Kidney epithelial cell (primary cell): Measurements from ENCODE around the gene PPAT. TPM values are rescaled to one million over a fixed set of nuclear protein-coding genes. Genes with fewer than 3 reads are reported as not detected.

Experiments
- DNase-seq: peaks from one replicate; pipeline ENCODE4 v3.0.0-alpha.2; 2010; ENCODE audit warnings: low read depth
- H3K27me3 ChIP-seq: 2 replicates; pipeline ENCODE4 v1.6.0; 2011; ENCODE audit warnings: low read length; ENCODE audit not compliant: control insufficient read depth, insufficient read depth
- H3K36me3 ChIP-seq: 2 replicates; pipeline ENCODE4 v1.5.1; 2011; ENCODE audit warnings: low read length; ENCODE audit not compliant: control insufficient read depth, insufficient read depth
- H3K4me3 ChIP-seq: 2 replicates; pipeline ENCODE4 v1.5.1; 2011; ENCODE audit warnings: low read depth, mild to moderate bottlenecking, control low read depth, low read length
- total RNA-seq: library from RNA; depleted of rRNA; stranded (reverse); fragments of >200 nt; gene quantifications from 2 replicates; pipeline ENCODE4 v1.2.3, GENCODE V29; 2015
- TF ChIP-seq, protein P1 (sequence below): IDR thresholded peaks from 2 replicates; pipeline ENCODE4 v1.5.1; 2011; ENCODE audit warnings: mild to moderate bottlenecking, moderate library complexity, low read length, control low read depth, inconsistent platforms; ENCODE audit not compliant: insufficient read depth, poor library complexity, severe bottlenecking

The PPAT gene
- total RNA-seq, 1 donor from 2014 or later: 15.5 TPM

GRCh38 chr4:56348576-56348975 lies 86.8 kb downstream of the PPAT start:
- no peak overlapping the region for H3K4me3 ChIP-seq
- H3K36me3 ChIP-seq: no peaks in the 10 kb centered on the region
- no peak for DNase-seq
- no peaks in the 10 kb centered on the region for H3K27me3 ChIP-seq
- TF ChIP-seq, protein P1, sequence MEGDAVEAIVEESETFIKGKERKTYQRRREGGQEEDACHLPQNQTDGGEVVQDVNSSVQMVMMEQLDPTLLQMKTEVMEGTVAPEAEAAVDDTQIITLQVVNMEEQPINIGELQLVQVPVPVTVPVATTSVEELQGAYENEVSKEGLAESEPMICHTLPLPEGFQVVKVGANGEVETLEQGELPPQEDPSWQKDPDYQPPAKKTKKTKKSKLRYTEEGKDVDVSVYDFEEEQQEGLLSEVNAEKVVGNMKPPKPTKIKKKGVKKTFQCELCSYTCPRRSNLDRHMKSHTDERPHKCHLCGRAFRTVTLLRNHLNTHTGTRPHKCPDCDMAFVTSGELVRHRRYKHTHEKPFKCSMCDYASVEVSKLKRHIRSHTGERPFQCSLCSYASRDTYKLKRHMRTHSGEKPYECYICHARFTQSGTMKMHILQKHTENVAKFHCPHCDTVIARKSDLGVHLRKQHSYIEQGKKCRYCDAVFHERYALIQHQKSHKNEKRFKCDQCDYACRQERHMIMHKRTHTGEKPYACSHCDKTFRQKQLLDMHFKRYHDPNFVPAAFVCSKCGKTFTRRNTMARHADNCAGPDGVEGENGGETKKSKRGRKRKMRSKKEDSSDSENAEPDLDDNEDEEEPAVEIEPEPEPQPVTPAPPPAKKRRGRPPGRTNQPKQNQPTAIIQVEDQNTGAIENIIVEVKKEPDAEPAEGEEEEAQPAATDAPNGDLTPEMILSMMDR: no peak

- H3K36me3 ChIP-seq: no peaks in the 10 kb centered on the region
- TF ChIP-seq, protein P1: no peak
- DNase-seq: no peak
- no peaks in the 10 kb centered on the region for H3K27me3 ChIP-seq
- H3K4me3 ChIP-seq: no peak overlapping the region
Measured at GRCh38 chr4:56345458-56345857, 90.0 kb downstream of the PPAT start.

Other genes with a start within 250 kb of the PPAT start
- gene AASDH, start 48.1 kb downstream of the PPAT start, total RNA-seq: 8.8 and 10.4 TPM in 2 replicates
- gene PAICS, start 645 bp upstream of the PPAT start, total RNA-seq: 74.0 and 88.5 TPM in 2 replicates
- 75.5 and 76.9 TPM in 2 replicates for gene SRP72, start 32.0 kb upstream of the PPAT start, total RNA-seq
- 0.29 and 0.68 TPM in 2 replicates for gene ARL9, start 70.2 kb upstream of the PPAT start, total RNA-seq
- 0.96 and 3.0 TPM in 2 replicates for gene HOPX, start 245.7 kb upstream of the PPAT start, total RNA-seq